HK-2 (cell line): ENCODE results near the gene LMO1.
A peak's percentile ranks its signal among the peaks of the same experiment; 100 is the strongest.

Source experiments
- DNase-seq: peaks from one replicate; pipeline ENCODE4 v3.0.0-alpha.2; 2018; ENCODE audit not compliant: unreplicated experiment

The LMO1 gene

GRCh38 chr11:8242499-8243280 lies 21.0 kb downstream of the LMO1 start:
- no peak for DNase-seq

- DNase-seq = no peak
Measured at GRCh38 chr11:8242118-8242475, 21.6 kb downstream of the LMO1 start.

GRCh38 chr11:8241373-8242117 lies 22.1 kb downstream of the LMO1 start:
- DNase-seq = no peak

- DNase-seq = no peak
Measured at GRCh38 chr11:8239536-8240228, 24.0 kb downstream of the LMO1 start.

- no peak for DNase-seq
Measured at GRCh38 chr11:8239040-8239439, 24.6 kb downstream of the LMO1 start.

GRCh38 chr11:8237453-8237852 lies 26.2 kb downstream of the LMO1 start:
- DNase-seq = no peak

- DNase-seq = no peak
Measured at GRCh38 chr11:8235925-8236324, 27.8 kb downstream of the LMO1 start.

GRCh38 chr11:8234910-8235309 lies 28.8 kb downstream of the LMO1 start:
- no peak for DNase-seq

- DNase-seq = peak; percentile 42
Measured at GRCh38 chr11:8234425-8234821, 29.3 kb downstream of the LMO1 start.

- DNase-seq = peak; percentile 50
Measured at GRCh38 chr11:8233691-8234424, 29.8 kb downstream of the LMO1 start.

- no peak for DNase-seq
Measured at GRCh38 chr11:8232849-8233606, 30.6 kb downstream of the LMO1 start.

- DNase-seq = no peak
Measured at GRCh38 chr11:8232414-8232813, 31.3 kb downstream of the LMO1 start.

GRCh38 chr11:8231979-8232378 lies 31.7 kb downstream of the LMO1 start:
- no peak for DNase-seq

GRCh38 chr11:8230921-8231847 lies 32.5 kb downstream of the LMO1 start:
- no peak for DNase-seq

- DNase-seq = no peak
Measured at GRCh38 chr11:8230178-8230859, 33.4 kb downstream of the LMO1 start.

GRCh38 chr11:8229299-8230177 lies 34.1 kb downstream of the LMO1 start:
- DNase-seq = no peak

- no peak for DNase-seq
Measured at GRCh38 chr11:8228231-8228630, 35.4 kb downstream of the LMO1 start.
